Measurements from ENCODE around the gene PRKN.

PRKN gene

DNA sequence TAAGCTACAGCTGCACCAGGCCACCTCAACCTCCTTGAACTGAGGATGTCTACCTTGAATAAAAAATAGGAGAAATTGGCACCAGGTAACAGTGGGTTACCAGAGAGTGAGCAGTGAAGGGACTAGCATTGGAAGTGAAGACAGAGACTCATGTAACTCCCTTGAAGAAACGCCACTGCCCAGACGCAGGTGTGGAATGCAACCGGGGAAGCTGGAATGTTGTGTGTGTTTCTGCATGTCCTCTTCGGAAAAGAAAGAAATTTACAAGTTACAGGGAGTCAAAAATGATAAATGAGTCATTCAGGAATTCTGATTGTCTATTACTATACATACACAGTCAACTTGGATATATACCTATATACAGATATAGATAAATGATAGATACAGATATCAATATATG lies 939.0 kb downstream of the PRKN start:
- H3K4me1 ChIP-seq (ENCODE audit: control insufficient read depth, insufficient read depth, low read length): no peaks in the 10 kb centered on the region
- TF ChIP-seq, protein P1, sequence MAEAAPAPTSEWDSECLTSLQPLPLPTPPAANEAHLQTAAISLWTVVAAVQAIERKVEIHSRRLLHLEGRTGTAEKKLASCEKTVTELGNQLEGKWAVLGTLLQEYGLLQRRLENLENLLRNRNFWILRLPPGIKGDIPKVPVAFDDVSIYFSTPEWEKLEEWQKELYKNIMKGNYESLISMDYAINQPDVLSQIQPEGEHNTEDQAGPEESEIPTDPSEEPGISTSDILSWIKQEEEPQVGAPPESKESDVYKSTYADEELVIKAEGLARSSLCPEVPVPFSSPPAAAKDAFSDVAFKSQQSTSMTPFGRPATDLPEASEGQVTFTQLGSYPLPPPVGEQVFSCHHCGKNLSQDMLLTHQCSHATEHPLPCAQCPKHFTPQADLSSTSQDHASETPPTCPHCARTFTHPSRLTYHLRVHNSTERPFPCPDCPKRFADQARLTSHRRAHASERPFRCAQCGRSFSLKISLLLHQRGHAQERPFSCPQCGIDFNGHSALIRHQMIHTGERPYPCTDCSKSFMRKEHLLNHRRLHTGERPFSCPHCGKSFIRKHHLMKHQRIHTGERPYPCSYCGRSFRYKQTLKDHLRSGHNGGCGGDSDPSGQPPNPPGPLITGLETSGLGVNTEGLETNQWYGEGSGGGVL (tag by site-specific recombination; IDR thresholded peaks at IDR 0.05): no peak
- TF ChIP-seq SETDB1 (IDR thresholded peaks at IDR 0.05; ENCODE audit: insufficient read length, low read length) (no peak), ZNF837 (tag by site-specific recombination; IDR thresholded peaks at IDR 0.05) (no peak), TCF7L2 (IDR thresholded peaks at IDR 0.05; ENCODE audit: borderline replicate concordance, low read depth, low read length) (no peak), KLF10 (tag by site-specific recombination; IDR thresholded peaks at IDR 0.05) (no peak), ZNF48 (tag by site-specific recombination; IDR thresholded peaks at IDR 0.05) (no peak), ZNF610 (tag by site-specific recombination; IDR thresholded peaks at IDR 0.05; ENCODE audit: borderline replicate concordance) (no peak), ZNF114 (tag by site-specific recombination; IDR thresholded peaks at IDR 0.05) (no peak), GLI4 (tag by site-specific recombination; IDR thresholded peaks at IDR 0.05) (no peak), ZBTB17 (tag by site-specific recombination; IDR thresholded peaks at IDR 0.05) (no peak), ZNF433 (tag by site-specific recombination; IDR thresholded peaks at IDR 0.05; ENCODE audit: low read depth) (no peak), ZNF621 (tag by site-specific recombination; IDR thresholded peaks at IDR 0.05) (no peak), GLIS2 (tag by site-specific recombination; IDR thresholded peaks at IDR 0.05) (no peak), ZNF292 (tag by site-specific recombination; IDR thresholded peaks at IDR 0.05; ENCODE audit: borderline replicate concordance, low read depth) (no peak), MYNN (tag by site-specific recombination; IDR thresholded peaks at IDR 0.05; ENCODE audit: borderline replicate concordance) (no peak)
- TF ChIP-seq, protein P2, sequence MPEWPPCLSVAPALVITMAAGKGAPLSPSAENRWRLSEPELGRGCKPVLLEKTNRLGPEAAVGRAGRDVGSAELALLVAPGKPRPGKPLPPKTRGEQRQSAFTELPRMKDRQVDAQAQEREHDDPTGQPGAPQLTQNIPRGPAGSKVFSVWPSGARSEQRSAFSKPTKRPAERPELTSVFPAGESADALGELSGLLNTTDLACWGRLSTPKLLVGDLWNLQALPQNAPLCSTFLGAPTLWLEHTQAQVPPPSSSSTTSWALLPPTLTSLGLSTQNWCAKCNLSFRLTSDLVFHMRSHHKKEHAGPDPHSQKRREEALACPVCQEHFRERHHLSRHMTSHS (tag by site-specific recombination; IDR thresholded peaks at IDR 0.05): no peak
- TF ChIP-seq, protein P3, sequence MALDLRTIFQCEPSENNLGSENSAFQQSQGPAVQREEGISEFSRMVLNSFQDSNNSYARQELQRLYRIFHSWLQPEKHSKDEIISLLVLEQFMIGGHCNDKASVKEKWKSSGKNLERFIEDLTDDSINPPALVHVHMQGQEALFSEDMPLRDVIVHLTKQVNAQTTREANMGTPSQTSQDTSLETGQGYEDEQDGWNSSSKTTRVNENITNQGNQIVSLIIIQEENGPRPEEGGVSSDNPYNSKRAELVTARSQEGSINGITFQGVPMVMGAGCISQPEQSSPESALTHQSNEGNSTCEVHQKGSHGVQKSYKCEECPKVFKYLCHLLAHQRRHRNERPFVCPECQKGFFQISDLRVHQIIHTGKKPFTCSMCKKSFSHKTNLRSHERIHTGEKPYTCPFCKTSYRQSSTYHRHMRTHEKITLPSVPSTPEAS (tag by site-specific recombination; IDR thresholded peaks at IDR 0.05): no peak
- TF ChIP-seq, protein P4, sequence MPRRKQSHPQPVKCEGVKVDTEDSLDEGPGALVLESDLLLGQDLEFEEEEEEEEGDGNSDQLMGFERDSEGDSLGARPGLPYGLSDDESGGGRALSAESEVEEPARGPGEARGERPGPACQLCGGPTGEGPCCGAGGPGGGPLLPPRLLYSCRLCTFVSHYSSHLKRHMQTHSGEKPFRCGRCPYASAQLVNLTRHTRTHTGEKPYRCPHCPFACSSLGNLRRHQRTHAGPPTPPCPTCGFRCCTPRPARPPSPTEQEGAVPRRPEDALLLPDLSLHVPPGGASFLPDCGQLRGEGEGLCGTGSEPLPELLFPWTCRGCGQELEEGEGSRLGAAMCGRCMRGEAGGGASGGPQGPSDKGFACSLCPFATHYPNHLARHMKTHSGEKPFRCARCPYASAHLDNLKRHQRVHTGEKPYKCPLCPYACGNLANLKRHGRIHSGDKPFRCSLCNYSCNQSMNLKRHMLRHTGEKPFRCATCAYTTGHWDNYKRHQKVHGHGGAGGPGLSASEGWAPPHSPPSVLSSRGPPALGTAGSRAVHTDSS (tag by site-specific recombination; IDR thresholded peaks at IDR 0.05): no peak
- ChIA-PET POLR2A (no interaction called here), CTCF (no interaction called here)
- H3K27ac ChIP-seq (ENCODE audit: extremely low read depth, low read depth, low read length): no peak overlapping the region
- no peak overlapping the region for H3K4me3 ChIP-seq (ENCODE audit: low read depth, low read length)
- no peaks in the 10 kb centered on the region for H3K9me3 ChIP-seq (ENCODE audit: control insufficient read depth, insufficient read depth, low read depth, low read length)
- no peaks in the 10 kb centered on the region for H3K36me3 ChIP-seq (ENCODE audit: control insufficient read depth in 2 of 2, insufficient read depth in 1 of 2, low read length in 2 of 2)

DNA sequence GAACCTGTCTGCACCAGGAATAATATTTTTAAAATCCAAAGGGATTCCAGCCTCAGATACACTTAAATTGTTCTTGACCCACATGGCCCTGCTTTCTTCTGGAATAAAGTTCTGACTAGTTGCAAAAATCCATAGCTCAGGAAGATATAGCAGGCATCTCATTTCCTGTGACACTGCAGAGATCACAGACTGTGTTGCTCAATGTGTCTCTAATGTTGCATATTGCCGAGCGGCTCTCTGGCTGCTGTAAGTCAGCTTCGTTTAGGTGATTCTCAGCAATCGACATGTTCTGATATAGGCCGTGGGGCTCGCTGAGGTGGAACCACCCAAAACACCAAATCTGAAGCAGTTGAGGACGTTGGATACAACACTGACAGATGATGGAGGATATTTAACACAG lies 955.4 kb downstream of the PRKN start:
- ChIA-PET POLR2A (no interaction called here), CTCF (no interaction called here)
- Histone ChIP-seq H3K36me3 (ENCODE audit: control insufficient read depth in 2 of 2, insufficient read depth in 1 of 2, low read length in 2 of 2) (no peaks in the 10 kb centered on the region), H3K27ac (ENCODE audit: extremely low read depth, low read depth, low read length) (no peak overlapping the region), H3K4me1 (ENCODE audit: control insufficient read depth, insufficient read depth, low read length) (no peaks in the 10 kb centered on the region), H3K9me3 (ENCODE audit: control insufficient read depth, insufficient read depth, low read depth, low read length) (no peaks in the 10 kb centered on the region), H3K4me3 (ENCODE audit: low read depth, low read length) (no peak overlapping the region)
- no peak for TF ChIP-seq ZNF629 (tag by site-specific recombination; IDR thresholded peaks at IDR 0.05)
- no peak for TF ChIP-seq ZNF571 (tag by site-specific recombination; IDR thresholded peaks at IDR 0.05)
- TF ChIP-seq EGR2 (tag by site-specific recombination; IDR thresholded peaks at IDR 0.05; ENCODE audit: low read depth): no peak
- TF ChIP-seq KLF16 (tag by site-specific recombination; IDR thresholded peaks at IDR 0.05): no peak
- TF ChIP-seq ZSCAN16 (tag by site-specific recombination; IDR thresholded peaks at IDR 0.05): no peak
